ENCODE results near the gene SBNO2.
"Not testable (repeated sequence)": the region's sequence is repeated elsewhere in the genome, so short reads cannot be mapped to it uniquely, and the experiment has no call there.

The SBNO2 gene

GRCh38 chr19:1173845-1174809, at the start of gene SBNO2:
Gene SBNO2 (minus strand): TSS chr19:1174268. CDS start chr19:1154276, 19,992 bp downstream.
- peak; percentile 34 for DNase-seq

- peak; percentile 13 for DNase-seq
Measured at GRCh38 chr19:1223018-1223855, 49.2 kb upstream of the SBNO2 start.

- DNase-seq, result no peak
Measured at GRCh38 chr19:1222394-1222793, 48.3 kb upstream of the SBNO2 start.

GRCh38 chr19:1221904-1222255, 47.8 kb upstream of the SBNO2 start:
- no peak for DNase-seq

GRCh38 chr19:1220976-1221903, 47.2 kb upstream of the SBNO2 start:
- no peak for DNase-seq

- peak; percentile 39 for DNase-seq
Measured at GRCh38 chr19:1220477-1220930, 46.4 kb upstream of the SBNO2 start.

- no peak for DNase-seq
Measured at GRCh38 chr19:1219786-1220476, 45.9 kb upstream of the SBNO2 start.

- no peak for DNase-seq
Measured at GRCh38 chr19:1218751-1219567, 44.9 kb upstream of the SBNO2 start.

- DNase-seq, result no peak
Measured at GRCh38 chr19:1217366-1217765, 43.3 kb upstream of the SBNO2 start.

- no peak for DNase-seq
Measured at GRCh38 chr19:1216756-1217155, 42.7 kb upstream of the SBNO2 start.

GRCh38 chr19:1214862-1215731, 41.0 kb upstream of the SBNO2 start:
- DNase-seq, result no peak

GRCh38 chr19:1214299-1214861, 40.3 kb upstream of the SBNO2 start:
- DNase-seq, result no peak

GRCh38 chr19:1213391-1214286, 39.6 kb upstream of the SBNO2 start:
- no peak for DNase-seq

GRCh38 chr19:1211494-1212234, 37.6 kb upstream of the SBNO2 start:
- DNase-seq, result no peak

- no peak for DNase-seq
Measured at GRCh38 chr19:1210227-1210538, 36.1 kb upstream of the SBNO2 start.

- DNase-seq, result not testable (repeated sequence)
Measured at GRCh38 chr19:1208830-1209229, 34.8 kb upstream of the SBNO2 start.

- DNase-seq, result no peak
Measured at GRCh38 chr19:1206864-1207450, 32.9 kb upstream of the SBNO2 start.
